NCI-H2171 (cell line): ENCODE data around the gene CAPS.
A peak's percentile ranks its signal among the peaks of the same experiment; 100 is the strongest.

ENCODE experiments used
- DNase-seq: peaks from one replicate; lab custom pipeline; 2025; lab: John Stamatoyannopoulos, UW

The CAPS gene

GRCh38 chr19:5891938-5892771, 21.9 kb upstream of the CAPS start:
- DNase-seq = no peak

GRCh38 chr19:5892772-5893275, 21.2 kb upstream of the CAPS start:
- DNase-seq = no peak

- no peak for DNase-seq
Observed at GRCh38 chr19:5893296-5893903, 20.7 kb upstream of the CAPS start.

- peak; percentile 35 for DNase-seq
Observed at GRCh38 chr19:5893907-5894703, 19.9 kb upstream of the CAPS start.

- no peak for DNase-seq
Observed at GRCh38 chr19:5894704-5895349, 19.2 kb upstream of the CAPS start.

GRCh38 chr19:5895409-5895808, 18.6 kb upstream of the CAPS start:
- no peak for DNase-seq

- DNase-seq = no peak
Observed at GRCh38 chr19:5895890-5896289, 18.2 kb upstream of the CAPS start.

- DNase-seq = no peak
Observed at GRCh38 chr19:5896365-5897076, 17.5 kb upstream of the CAPS start.

GRCh38 chr19:5897189-5897969, 16.7 kb upstream of the CAPS start:
- DNase-seq = no peak

- DNase-seq = no peak
Observed at GRCh38 chr19:5899728-5900526, 14.1 kb upstream of the CAPS start.

GRCh38 chr19:5900976-5901375, 13.1 kb upstream of the CAPS start:
- no peak for DNase-seq

GRCh38 chr19:5903056-5903623, 10.9 kb upstream of the CAPS start:
- DNase-seq = no peak

- DNase-seq = peak; percentile 97
Observed at GRCh38 chr19:5903624-5904351, 10.3 kb upstream of the CAPS start, which contains the start of gene NDUFA11. Gene NDUFA11, minus strand, starts transcription at chr19:5903790. Its CDS starts 82 bp downstream, at chr19:5903708.

GRCh38 chr19:5904352-5905113, 9.5 kb upstream of the CAPS start, which contains the start of gene VMAC:
Gene VMAC, plus strand, starts transcription at chr19:5904872. Its CDS starts 19 bp downstream, at chr19:5904891.
- DNase-seq = peak; percentile 100

- no peak for DNase-seq
Observed at GRCh38 chr19:5905114-5905778, 8.8 kb upstream of the CAPS start.

- no peak for DNase-seq
Observed at GRCh38 chr19:5907241-5907640, 6.8 kb upstream of the CAPS start.

GRCh38 chr19:5908773-5909442, 5.1 kb upstream of the CAPS start:
- no peak for DNase-seq
